IMR-90 (cell line): ENCODE measurements around the gene LRRC26. TPM values are rescaled to one million over a fixed set of nuclear protein-coding genes. Genes with fewer than 3 reads are reported as not detected.

Source experiments
- ATAC-seq: fragments of 200-7000 bp; cut with Tn5 transposase; 2 replicates; pipeline ENCODE4 v1.9.1; 2020; ENCODE audit warnings: low read depth, mild to moderate bottlenecking, moderate library complexity
- Bru-seq: library from RNA; stranded (reverse); fragments of 400-500 nt; gene quantifications from one replicate; lab custom pipeline; 2021; lab: Mats Ljungman, UMichigan
- BruChase-seq, 2 experiments: library from RNA; stranded (reverse); fragments of 400-500 nt; gene quantifications; one replicate each; lab custom pipeline; 2021; lab: Mats Ljungman, UMichigan
- BruUV-seq: library from RNA; stranded (reverse); fragments of 400-500 nt; replicated peaks from 2 replicates; lab custom pipeline; 2021; lab: Mats Ljungman, UMichigan
- CTCF ChIA-PET: fragments of 300-600 bp; formaldehyde crosslinking; extraction: SDS; loops from one replicate; lab custom pipeline; 2021; ENCODE audit warnings: antibody characterized with exemption; lab: Yijun Ruan, JAX
- POLR2A ChIA-PET: fragments of 300-600 bp; sonication (Branson Sonifier 250); formaldehyde crosslinking; loops from one replicate; lab custom pipeline; 2022; ENCODE audit warnings: antibody characterized with exemption; ENCODE audit not compliant: unreplicated experiment; lab: Charles Lee
- DNase-seq: peaks from one replicate; pipeline ENCODE4 v3.0.0; 2013
- H2AFZ ChIP-seq: replicated peaks from 2 replicates; pipeline ENCODE3; 2013; ENCODE audit warnings: low read length, mild to moderate bottlenecking; ENCODE audit not compliant: poor library complexity
- H2AK5ac ChIP-seq: 2 replicates; pipeline ENCODE4 v1.6.1; 2013; ENCODE audit warnings: low read depth, low read length, inconsistent platforms
- H2AK9ac ChIP-seq: replicated peaks from 2 replicates; pipeline ENCODE3; 2013; ENCODE audit warnings: mild to moderate bottlenecking, low read depth, low read length, moderate library complexity; ENCODE audit not compliant: poor library complexity
- H2BK120ac ChIP-seq: 2 replicates; pipeline ENCODE4 v1.6.1; 2013; ENCODE audit warnings: low read depth, low read length, inconsistent platforms
- H2BK15ac ChIP-seq: 3 replicates; pipeline ENCODE4 v1.6.1; 2013; ENCODE audit warnings: low read depth, low read length, inconsistent platforms
- H2BK20ac ChIP-seq: 2 replicates; pipeline ENCODE4 v1.6.1; 2013; ENCODE audit warnings: low read depth, mild to moderate bottlenecking, inconsistent platforms, low read length, moderate library complexity
- H2BK5ac ChIP-seq: 2 replicates; pipeline ENCODE4 v1.6.1; 2013; ENCODE audit warnings: mild to moderate bottlenecking, low read depth, low read length, inconsistent platforms; ENCODE audit not compliant: poor library complexity, severe bottlenecking
- H3K14ac ChIP-seq: replicated peaks from 2 replicates; pipeline ENCODE4 v1.6.1; 2013; ENCODE audit warnings: low read depth, low read length, inconsistent platforms
- H3K18ac ChIP-seq: 2 replicates; pipeline ENCODE4 v1.6.1; 2013; ENCODE audit warnings: low read depth, low read length, control low read depth
- H3K23ac ChIP-seq: 2 replicates; pipeline ENCODE4 v1.6.1; 2013; ENCODE audit warnings: low read depth, low read length, inconsistent platforms
- H3K27ac ChIP-seq: 2 replicates; pipeline ENCODE4 v1.5.1; 2013; ENCODE audit warnings: mild to moderate bottlenecking, control low read depth, low read length; ENCODE audit not compliant: insufficient read depth
- H3K27me3 ChIP-seq: 2 replicates; pipeline ENCODE4 v1.6.1; 2013; ENCODE audit warnings: low read length; ENCODE audit not compliant: control insufficient read depth, insufficient read depth
- H3K36me3 ChIP-seq: 2 replicates; pipeline ENCODE4 v1.6.1; 2013; ENCODE audit warnings: low read length, mixed read lengths; ENCODE audit not compliant: control insufficient read depth, insufficient read depth
- H3K4ac ChIP-seq: 2 replicates; pipeline ENCODE4 v1.6.1; 2013; ENCODE audit warnings: low read depth, low read length, inconsistent platforms
- H3K4me1 ChIP-seq: 2 replicates; pipeline ENCODE4 v1.6.1; 2013; ENCODE audit warnings: low read length, mixed read lengths; ENCODE audit not compliant: control insufficient read depth, insufficient read depth
- H3K4me2 ChIP-seq: 2 replicates; pipeline ENCODE4 v1.6.1; 2013; ENCODE audit warnings: low read depth, mild to moderate bottlenecking, control low read depth, low read length, moderate library complexity
- H3K4me3 ChIP-seq: 2 replicates; pipeline ENCODE4 v1.5.1; 2013; ENCODE audit warnings: low read depth, mild to moderate bottlenecking, control low read depth, low read length, moderate library complexity; ENCODE audit not compliant: insufficient read depth
- H3K56ac ChIP-seq: 2 replicates; pipeline ENCODE4 v1.6.1; 2013; ENCODE audit warnings: low read length, inconsistent platforms; ENCODE audit not compliant: insufficient read depth; ENCODE audit errors: extremely low read depth
- H3K79me1 ChIP-seq, 2 experiments: 2 replicates each; pipeline ENCODE4 v1.6.1; 2013; ENCODE audit warnings: low read length in 2 of 2, inconsistent platforms in 1 of 2, low read depth in 1 of 2
- H3K9ac ChIP-seq: 2 replicates; pipeline ENCODE4 v1.6.1; 2013; ENCODE audit warnings: low read depth, low read length, control low read depth
- H3K9me1 ChIP-seq: 2 replicates; pipeline ENCODE4 v1.6.1; 2013; ENCODE audit warnings: low read length, inconsistent platforms; ENCODE audit not compliant: insufficient read depth
- H3K9me3 ChIP-seq: 2 replicates; pipeline ENCODE4 v1.6.1; 2013; ENCODE audit warnings: low read length; ENCODE audit not compliant: control insufficient read depth, insufficient read depth
- H4K20me1 ChIP-seq: 2 replicates; pipeline ENCODE4 v1.6.1; 2013; ENCODE audit warnings: low read length, inconsistent platforms; ENCODE audit not compliant: insufficient read depth
- H4K5ac ChIP-seq: 2 replicates; pipeline ENCODE4 v1.6.1; 2013; ENCODE audit warnings: mild to moderate bottlenecking, low read depth, low read length, control low read depth
- H4K8ac ChIP-seq, 2 experiments: 2 replicates each; pipeline ENCODE4 v1.6.1; 2013; ENCODE audit warnings: low read depth in 2 of 2, low read length in 2 of 2, control low read depth in 1 of 2, inconsistent platforms in 1 of 2
- H4K91ac ChIP-seq: 2 replicates; pipeline ENCODE4 v1.6.1; 2013; ENCODE audit warnings: low read depth, low read length, inconsistent platforms; ENCODE audit not compliant: insufficient read depth
- MAZ ChIP-seq: IDR thresholded peaks from 2 replicates; pipeline ENCODE4 v1.6.1; 2012; ENCODE audit warnings: low read depth, mild to moderate bottlenecking, low read length, improper control_type of control experiment, moderate library complexity, borderline replicate concordance
- NFE2L2 ChIP-seq: fragments of 150-350 bp; IDR thresholded peaks from 2 replicates; pipeline ENCODE4 v1.6.1; 2016; ENCODE audit warnings: low read depth, mild to moderate bottlenecking, low read length
- WGBS, 2 experiments: methylation state at CpG; one replicate each; pipeline versions ENCODE4 v1.1.5 to v1.1.7; 2013; ENCODE audit warnings: missing lambda C conversion rate in 2 of 2; ENCODE audit not compliant: insufficient read length in 1 of 2; ENCODE audit errors: extremely low coverage in 2 of 2; 5-methylcytosine and 5-hydroxymethylcytosine counted together
- dilution Hi-C: fragments of 300-500 bp; cut with HindIII; formaldehyde crosslinking; loops from one replicate; pipeline ENCODE4 v1.14.3; 2018; ENCODE audit warnings: low sequenced_read_pairs; ENCODE audit not compliant: unreplicated experiment
- in situ Hi-C: fragments of 300-500 bp; cut with MboI; formaldehyde crosslinking; loops from 3 replicates; pipeline ENCODE4 v1.14.3; 2019; ENCODE audit warnings: low sequenced_read_pairs, inconsistent platforms, mixed read lengths
- intact Hi-C: fragments of 100-400 bp; cut with micrococcal nuclease; formaldehyde crosslinking; loops from 2 replicates; pipeline ENCODE4 v1.10.0; 2022
- long read RNA-seq: library from polyadenylated mRNA; unstranded; transcript quantifications from one replicate; pipeline ENCODE4 v2.0.0, GENCODE V29; 2021; ENCODE audit not compliant: unreplicated experiment
- polyA plus RNA-seq, 3 experiments: library from polyadenylated mRNA; depleted of rRNA; stranded (reverse); fragments of >200 nt; gene quantifications; 2 replicates each; pipeline ENCODE4 v1.2.3, GENCODE V29; 2012; ENCODE audit warnings: low replicate concordance in 1 of 3
- total RNA-seq: library from RNA; depleted of rRNA; stranded (reverse); fragments of >200 nt; gene quantifications from 2 replicates; pipeline ENCODE4 v1.2.3, GENCODE V29; 2012; rRNA removed

LRRC26 gene, protein sequence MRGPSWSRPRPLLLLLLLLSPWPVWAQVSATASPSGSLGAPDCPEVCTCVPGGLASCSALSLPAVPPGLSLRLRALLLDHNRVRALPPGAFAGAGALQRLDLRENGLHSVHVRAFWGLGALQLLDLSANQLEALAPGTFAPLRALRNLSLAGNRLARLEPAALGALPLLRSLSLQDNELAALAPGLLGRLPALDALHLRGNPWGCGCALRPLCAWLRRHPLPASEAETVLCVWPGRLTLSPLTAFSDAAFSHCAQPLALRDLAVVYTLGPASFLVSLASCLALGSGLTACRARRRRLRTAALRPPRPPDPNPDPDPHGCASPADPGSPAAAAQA
- total RNA-seq (not detected in 2 replicates), polyA plus RNA-seq (2012; rRNA removed) (not detected in 2 replicates), Bru-seq, nascent RNA (not detected), BruChase-seq, experiment 1, labeled RNA remaining after a 6-hour chase (not detected), BruChase-seq, experiment 2, labeled RNA remaining after a 2-hour chase (not detected)
- not detected in 2 replicates for polyA plus RNA-seq (2012; cell fraction: cytosol; rRNA removed)
- polyA plus RNA-seq (2012; cell fraction: nucleus; rRNA removed; ENCODE audit: low replicate concordance), result not detected in 2 replicates
- long read RNA-seq, result 0 reads

GRCh38 chr9:137169896-137170358 lies at the start of gene LRRC26:
Gene LRRC26, minus strand, starts transcription at chr9:137170051. Its CDS starts 108 bp downstream, at chr9:137169943.
- POLR2A ChIA-PET, result no interaction called here
- dilution Hi-C loops, result no loop called here
- CTCF ChIA-PET, result no interaction called here

More at GRCh38 chr9:137169896-137170358, at the start of gene LRRC26:
- Histone ChIP-seq H3K4me2 (peak within 1 kb of the TSS; percentile 40), H4K8ac (no peak within 1 kb of the TSS), H4K5ac (no peak within 1 kb of the TSS), H3K4me1 (peaks cover 4% of the 10 kb centered on the region; the same call in 1 of the 2 replicates), H3K4me3 (0 out of 2 replicates have a peak within 1 kb of the TSS, but pooled peaks have one; percentile 7), H2AK5ac (no peak within 1 kb of the TSS), H3K36me3 (no peaks in the 10 kb centered on the region), H3K9me1 (no peaks in the 10 kb centered on the region), H3K9me3 (no peaks in the 10 kb centered on the region), H3K27ac (no peak within 1 kb of the TSS), H3K79me1 (no peaks in the 10 kb centered on the region), H2BK20ac (no peak within 1 kb of the TSS), H3K14ac (no peak within 1 kb of the TSS), H2AK9ac (peak within 1 kb of the TSS; percentile 13), H3K18ac (no peak within 1 kb of the TSS), H2AFZ (peak within 1 kb of the TSS; percentile 75), H4K91ac (no peak within 1 kb of the TSS), H3K23ac (no peak within 1 kb of the TSS), H2BK15ac (no peak within 1 kb of the TSS), H2BK5ac (no peak within 1 kb of the TSS), H3K9ac (no peak within 1 kb of the TSS), H3K56ac (no peak within 1 kb of the TSS), H4K20me1 (no peaks in the 10 kb centered on the region), H3K4ac (no peak within 1 kb of the TSS), H3K27me3 (peaks cover 69% of the 10 kb centered on the region), H2BK120ac (no peak within 1 kb of the TSS)
- ATAC-seq (no peak), DNase-seq (no peak)
- in situ Hi-C loops (no loop called here), intact Hi-C loops (no loop called here)
- BruUV-seq, result no TSS peak
- TF ChIP-seq NFE2L2, result no peak
- no peak for TF ChIP-seq MAZ
- 6% methylated on average over 29 of the region's 41 CpGs; no CpG with 5 or more reads in 1 of the 2 experiments for WGBS, 2 experiments
